SK-N-SH (cell line): ENCODE results near the gene KMO. TPM values are rescaled to one million over a fixed set of nuclear protein-coding genes. Genes with fewer than 3 reads are reported as not detected.

Source experiments
- CTCF ChIA-PET: fragments of 300-600, 350-600 bp; formaldehyde crosslinking; extraction: SDS; loops from one replicate; lab custom pipeline; 2021; lab: Yijun Ruan, JAX
- POLR2A ChIA-PET: fragments of 350-600 bp; sonication (Branson Sonifier 250); formaldehyde crosslinking; extraction: SDS; loops from one replicate; lab custom pipeline; 2020; ENCODE audit warnings: antibody characterized with exemption, inconsistent platforms; lab: Yijun Ruan, JAX
- DNase-seq: peaks from one replicate; pipeline ENCODE4 v3.0.0; 2012
- H2AFZ ChIP-seq: fragments of 200-600 bp; sonication (generic); 2 replicates; pipeline ENCODE4 v1.8.1; 2016; ENCODE audit warnings: antibody characterized with exemption, mild to moderate bottlenecking, low read depth
- H3F3A ChIP-seq: fragments of 200-600 bp; sonication (generic); replicated peaks from 2 replicates; pipeline ENCODE3; 2016; ENCODE audit warnings: antibody characterized with exemption, mild to moderate bottlenecking; ENCODE audit not compliant: insufficient read depth
- H3K27ac ChIP-seq, 2 experiments: fragments of 200-500 bp in 1 of 2; fragments of 200-600 bp in 1 of 2; sonication (Bioruptor generic) in 1 of 2; sonication (generic), shearing (Covaris generic) in 1 of 2; 2 replicates each; pipeline versions ENCODE4 v1.5.1 to v1.6.1; 2014 to 2016; ENCODE audit warnings: low read depth in 2 of 2, inconsistent platforms in 1 of 2, low read length in 1 of 2, mild to moderate bottlenecking in 1 of 2, mixed read lengths in 1 of 2
- H3K27me3 ChIP-seq: fragments of 200-600 bp; sonication (generic), shearing (Covaris generic); 2 replicates; pipeline ENCODE4 v1.6.1; 2016; ENCODE audit warnings: mixed run types; ENCODE audit not compliant: insufficient read depth
- H3K36me3 ChIP-seq, 2 experiments: fragments of 200-500 bp in 1 of 2; fragments of 200-600 bp in 1 of 2; sonication (Bioruptor generic) in 1 of 2; sonication (generic) in 1 of 2; replicated peaks in 1 of 2; 2 replicates each; pipeline versions ENCODE3 to v1.5.1; 2014 to 2016; ENCODE audit warnings: low read length in 1 of 2, mild to moderate bottlenecking in 1 of 2; ENCODE audit not compliant: insufficient read depth in 2 of 2, control insufficient read depth in 1 of 2
- H3K4me1 ChIP-seq, 2 experiments: fragments of 200-500 bp in 1 of 2; fragments of 200-600 bp in 1 of 2; sonication (Bioruptor generic) in 1 of 2; sonication (generic), shearing (Covaris generic) in 1 of 2; 2 replicates each; pipeline versions ENCODE4 v1.5.1 to v1.6.1; 2014 to 2016; ENCODE audit warnings: low read depth in 1 of 2, low read length in 1 of 2, mixed run types in 1 of 2; ENCODE audit not compliant: insufficient read depth in 2 of 2, control insufficient read depth in 1 of 2
- H3K4me2 ChIP-seq: fragments of 200-600 bp; sonication (generic), shearing (Covaris generic); 2 replicates; pipeline ENCODE4 v1.6.1; 2017; ENCODE audit warnings: mixed run types
- H3K4me3 ChIP-seq, 2 experiments: fragments of 200-500 bp in 1 of 2; fragments of 200-600 bp in 1 of 2; sonication (Bioruptor generic) in 1 of 2; sonication (generic), shearing (Covaris generic) in 1 of 2; 2 replicates each; pipeline versions ENCODE4 v1.5.1 to v1.8.1; 2014 to 2016; ENCODE audit warnings: low read depth in 2 of 2, inconsistent platforms in 1 of 2, low read length in 1 of 2, mild to moderate bottlenecking in 1 of 2, mixed read lengths in 1 of 2, moderate library complexity in 1 of 2
- H3K79me2 ChIP-seq: fragments of 200-600 bp; sonication (generic); 2 replicates; pipeline ENCODE4 v1.8.1; 2017; ENCODE audit warnings: mild to moderate bottlenecking; ENCODE audit not compliant: insufficient read depth
- H3K9ac ChIP-seq: fragments of 200-600 bp; sonication (generic); 2 replicates; pipeline ENCODE4 v1.6.1; 2017; ENCODE audit warnings: mixed run types
- H3K9me2 ChIP-seq: fragments of 200-600 bp; sonication (generic); 2 replicates; pipeline ENCODE4 v1.6.1; 2017; ENCODE audit warnings: mixed run types
- H3K9me3 ChIP-seq: fragments of 200-600 bp; sonication (generic); 2 replicates; pipeline ENCODE4 v1.6.1; 2017; ENCODE audit warnings: mixed run types, mild to moderate bottlenecking, moderate library complexity
- H4K20me1 ChIP-seq: fragments of 200-600 bp; sonication (generic); 2 replicates; pipeline ENCODE4 v1.6.1; 2017; ENCODE audit warnings: mild to moderate bottlenecking, mixed run types; ENCODE audit not compliant: insufficient read depth
- CHD2 ChIP-seq: fragments of 150-350 bp; IDR thresholded peaks from 2 replicates; pipeline ENCODE4 v1.6.1; 2018; ENCODE audit warnings: low read length; ENCODE audit not compliant: partially characterized antibody
- EZH2phosphoT487 ChIP-seq: fragments of 200-600 bp; sonication (generic); IDR thresholded peaks from 2 replicates; pipeline ENCODE4 v1.6.1; 2017; ENCODE audit warnings: low read depth, mixed run types, mild to moderate bottlenecking, antibody characterized with exemption, moderate library complexity, borderline replicate concordance
- FOXM1 ChIP-seq: IDR thresholded peaks from 2 replicates; pipeline ENCODE4 v1.4.0; 2012; ENCODE audit warnings: low read depth, mild to moderate bottlenecking
- NFIC ChIP-seq: IDR thresholded peaks from 2 replicates; pipeline ENCODE4 v1.4.0; 2012; ENCODE audit warnings: borderline replicate concordance
- NRF1 ChIP-seq: IDR thresholded peaks from 2 replicates; pipeline ENCODE4 v1.6.1; 2012; ENCODE audit warnings: low read depth, mild to moderate bottlenecking, low read length
- POLR2AphosphoS5 ChIP-seq: IDR thresholded peaks from 2 replicates; pipeline ENCODE4 v1.6.1; 2012; ENCODE audit warnings: low read depth, low read length
- RFX5 ChIP-seq: IDR thresholded peaks from 2 replicates; pipeline ENCODE4 v1.6.1; 2012; ENCODE audit warnings: mild to moderate bottlenecking, improper control_type of control experiment, low read length
- RXRA ChIP-seq: IDR thresholded peaks from 2 replicates; pipeline ENCODE4 v1.4.0; 2012; ENCODE audit warnings: low read depth, mild to moderate bottlenecking, borderline replicate concordance
- SIN3A ChIP-seq: IDR thresholded peaks from 2 replicates; pipeline ENCODE4 v1.6.1; 2012; ENCODE audit warnings: low read depth, mild to moderate bottlenecking, low read length, moderate library complexity, borderline replicate concordance
- TAF1 ChIP-seq: IDR thresholded peaks from 2 replicates; pipeline ENCODE4 v1.6.1; 2012; ENCODE audit warnings: low read depth, mild to moderate bottlenecking, low read length, moderate library complexity, borderline replicate concordance
- YY1 ChIP-seq: IDR thresholded peaks from 2 replicates; pipeline ENCODE4 v1.4.0; 2012; ENCODE audit warnings: low read depth, mild to moderate bottlenecking
- WGBS: methylation state at CpG from one replicate; pipeline ENCODE4 v1.1.6; 2017; ENCODE audit warnings: low lambda C conversion rate; 5-methylcytosine and 5-hydroxymethylcytosine counted together
- polyA plus RNA-seq, 3 experiments: library from polyadenylated mRNA; depleted of rRNA; stranded (reverse); fragments of >200 nt; gene quantifications; 2 replicates each; pipeline ENCODE4 v1.2.3, GENCODE V29; 2012
- TF ChIP-seq, protein P1 (sequence below): fragments of 200-600 bp; sonication (generic); IDR thresholded peaks from 2 replicates; pipeline ENCODE4 v1.6.1; 2017; ENCODE audit warnings: antibody characterized with exemption, mild to moderate bottlenecking, moderate library complexity
- TF ChIP-seq, protein P2 (sequence below): IDR thresholded peaks from 2 replicates; pipeline ENCODE4 v1.4.0; 2012; ENCODE audit warnings: low read depth, borderline replicate concordance
- TF ChIP-seq, protein P3 (sequence below): fragments of 150-350 bp; IDR thresholded peaks from 2 replicates; pipeline ENCODE4 v1.6.1; 2016; ENCODE audit warnings: mild to moderate bottlenecking, low read depth, low read length
- TF ChIP-seq, protein P4 (sequence below): IDR thresholded peaks from 2 replicates; pipeline ENCODE4 v1.6.1; 2012; ENCODE audit warnings: mild to moderate bottlenecking, low read depth, low read length, moderate library complexity
- TF ChIP-seq, protein P5 (sequence below): IDR thresholded peaks from 2 replicates; pipeline ENCODE4; 2012

KMO gene
- polyA plus RNA-seq, 1 of the 3 experiments (the other 2 are of a cell fraction): not detected

DNA sequence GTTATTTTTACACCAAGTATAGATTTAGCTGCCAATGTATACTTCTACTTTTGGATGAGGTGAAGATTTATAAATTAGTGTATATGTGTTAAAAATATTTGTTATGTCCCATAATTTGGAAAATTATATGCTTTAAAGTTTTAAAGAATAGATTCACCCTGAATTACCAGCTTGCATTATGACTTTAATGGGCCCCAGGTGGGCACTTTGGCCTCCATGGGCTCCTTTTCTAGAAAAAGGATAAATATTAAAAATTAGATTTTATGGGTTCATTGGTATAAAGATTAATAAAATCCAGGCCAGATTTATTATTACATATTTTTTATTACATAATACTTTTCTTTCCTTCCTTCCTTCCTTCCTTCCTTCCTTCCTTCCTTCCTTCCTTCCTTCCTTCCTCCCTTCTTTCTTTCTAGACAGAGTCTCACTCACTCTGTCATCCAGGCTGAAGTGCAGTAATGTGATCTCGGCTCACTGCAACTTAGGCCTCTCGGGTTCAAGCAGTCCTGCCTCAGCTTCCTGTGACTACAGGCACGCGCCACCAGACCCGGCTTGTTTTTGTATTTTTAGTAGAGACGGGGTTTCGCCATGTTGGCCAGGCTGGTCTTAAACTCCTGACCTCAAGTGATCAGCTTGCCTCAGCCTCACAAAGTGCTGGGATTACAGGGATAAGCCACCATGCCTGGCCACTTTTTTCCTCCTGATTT, 21.9 kb downstream of the KMO start:
- CTCF ChIA-PET: interaction anchor here (0.8 kb wide), 1 partner anchor 15 kb away, joined by 3 read pairs; no protein-coding TSS in a partner anchor
- no peak overlapping the region for H3K9ac ChIP-seq
- no peaks in the 10 kb centered on the region for H3K4me1 ChIP-seq
- H3K4me2 ChIP-seq: no peak overlapping the region
- no peaks in the 10 kb centered on the region for H3K9me2 ChIP-seq
- H2AFZ ChIP-seq: no peak overlapping the region
- no peak overlapping the region for H3K27ac ChIP-seq
- TF ChIP-seq, protein P1, sequence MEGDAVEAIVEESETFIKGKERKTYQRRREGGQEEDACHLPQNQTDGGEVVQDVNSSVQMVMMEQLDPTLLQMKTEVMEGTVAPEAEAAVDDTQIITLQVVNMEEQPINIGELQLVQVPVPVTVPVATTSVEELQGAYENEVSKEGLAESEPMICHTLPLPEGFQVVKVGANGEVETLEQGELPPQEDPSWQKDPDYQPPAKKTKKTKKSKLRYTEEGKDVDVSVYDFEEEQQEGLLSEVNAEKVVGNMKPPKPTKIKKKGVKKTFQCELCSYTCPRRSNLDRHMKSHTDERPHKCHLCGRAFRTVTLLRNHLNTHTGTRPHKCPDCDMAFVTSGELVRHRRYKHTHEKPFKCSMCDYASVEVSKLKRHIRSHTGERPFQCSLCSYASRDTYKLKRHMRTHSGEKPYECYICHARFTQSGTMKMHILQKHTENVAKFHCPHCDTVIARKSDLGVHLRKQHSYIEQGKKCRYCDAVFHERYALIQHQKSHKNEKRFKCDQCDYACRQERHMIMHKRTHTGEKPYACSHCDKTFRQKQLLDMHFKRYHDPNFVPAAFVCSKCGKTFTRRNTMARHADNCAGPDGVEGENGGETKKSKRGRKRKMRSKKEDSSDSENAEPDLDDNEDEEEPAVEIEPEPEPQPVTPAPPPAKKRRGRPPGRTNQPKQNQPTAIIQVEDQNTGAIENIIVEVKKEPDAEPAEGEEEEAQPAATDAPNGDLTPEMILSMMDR: no peak
- TF ChIP-seq POLR2AphosphoS5: no peak
- TF ChIP-seq, protein P2, sequence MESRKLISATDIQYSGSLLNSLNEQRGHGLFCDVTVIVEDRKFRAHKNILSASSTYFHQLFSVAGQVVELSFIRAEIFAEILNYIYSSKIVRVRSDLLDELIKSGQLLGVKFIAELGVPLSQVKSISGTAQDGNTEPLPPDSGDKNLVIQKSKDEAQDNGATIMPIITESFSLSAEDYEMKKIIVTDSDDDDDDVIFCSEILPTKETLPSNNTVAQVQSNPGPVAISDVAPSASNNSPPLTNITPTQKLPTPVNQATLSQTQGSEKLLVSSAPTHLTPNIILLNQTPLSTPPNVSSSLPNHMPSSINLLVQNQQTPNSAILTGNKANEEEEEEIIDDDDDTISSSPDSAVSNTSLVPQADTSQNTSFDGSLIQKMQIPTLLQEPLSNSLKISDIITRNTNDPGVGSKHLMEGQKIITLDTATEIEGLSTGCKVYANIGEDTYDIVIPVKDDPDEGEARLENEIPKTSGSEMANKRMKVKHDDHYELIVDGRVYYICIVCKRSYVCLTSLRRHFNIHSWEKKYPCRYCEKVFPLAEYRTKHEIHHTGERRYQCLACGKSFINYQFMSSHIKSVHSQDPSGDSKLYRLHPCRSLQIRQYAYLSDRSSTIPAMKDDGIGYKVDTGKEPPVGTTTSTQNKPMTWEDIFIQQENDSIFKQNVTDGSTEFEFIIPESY: no peak
- TF ChIP-seq, protein P3, sequence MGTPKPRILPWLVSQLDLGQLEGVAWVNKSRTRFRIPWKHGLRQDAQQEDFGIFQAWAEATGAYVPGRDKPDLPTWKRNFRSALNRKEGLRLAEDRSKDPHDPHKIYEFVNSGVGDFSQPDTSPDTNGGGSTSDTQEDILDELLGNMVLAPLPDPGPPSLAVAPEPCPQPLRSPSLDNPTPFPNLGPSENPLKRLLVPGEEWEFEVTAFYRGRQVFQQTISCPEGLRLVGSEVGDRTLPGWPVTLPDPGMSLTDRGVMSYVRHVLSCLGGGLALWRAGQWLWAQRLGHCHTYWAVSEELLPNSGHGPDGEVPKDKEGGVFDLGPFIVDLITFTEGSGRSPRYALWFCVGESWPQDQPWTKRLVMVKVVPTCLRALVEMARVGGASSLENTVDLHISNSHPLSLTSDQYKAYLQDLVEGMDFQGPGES: no peak
- no peak for TF ChIP-seq CHD2
- no peak for TF ChIP-seq SIN3A
- no peak for TF ChIP-seq YY1
- TF ChIP-seq, protein P4, sequence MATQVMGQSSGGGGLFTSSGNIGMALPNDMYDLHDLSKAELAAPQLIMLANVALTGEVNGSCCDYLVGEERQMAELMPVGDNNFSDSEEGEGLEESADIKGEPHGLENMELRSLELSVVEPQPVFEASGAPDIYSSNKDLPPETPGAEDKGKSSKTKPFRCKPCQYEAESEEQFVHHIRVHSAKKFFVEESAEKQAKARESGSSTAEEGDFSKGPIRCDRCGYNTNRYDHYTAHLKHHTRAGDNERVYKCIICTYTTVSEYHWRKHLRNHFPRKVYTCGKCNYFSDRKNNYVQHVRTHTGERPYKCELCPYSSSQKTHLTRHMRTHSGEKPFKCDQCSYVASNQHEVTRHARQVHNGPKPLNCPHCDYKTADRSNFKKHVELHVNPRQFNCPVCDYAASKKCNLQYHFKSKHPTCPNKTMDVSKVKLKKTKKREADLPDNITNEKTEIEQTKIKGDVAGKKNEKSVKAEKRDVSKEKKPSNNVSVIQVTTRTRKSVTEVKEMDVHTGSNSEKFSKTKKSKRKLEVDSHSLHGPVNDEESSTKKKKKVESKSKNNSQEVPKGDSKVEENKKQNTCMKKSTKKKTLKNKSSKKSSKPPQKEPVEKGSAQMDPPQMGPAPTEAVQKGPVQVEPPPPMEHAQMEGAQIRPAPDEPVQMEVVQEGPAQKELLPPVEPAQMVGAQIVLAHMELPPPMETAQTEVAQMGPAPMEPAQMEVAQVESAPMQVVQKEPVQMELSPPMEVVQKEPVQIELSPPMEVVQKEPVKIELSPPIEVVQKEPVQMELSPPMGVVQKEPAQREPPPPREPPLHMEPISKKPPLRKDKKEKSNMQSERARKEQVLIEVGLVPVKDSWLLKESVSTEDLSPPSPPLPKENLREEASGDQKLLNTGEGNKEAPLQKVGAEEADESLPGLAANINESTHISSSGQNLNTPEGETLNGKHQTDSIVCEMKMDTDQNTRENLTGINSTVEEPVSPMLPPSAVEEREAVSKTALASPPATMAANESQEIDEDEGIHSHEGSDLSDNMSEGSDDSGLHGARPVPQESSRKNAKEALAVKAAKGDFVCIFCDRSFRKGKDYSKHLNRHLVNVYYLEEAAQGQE: no peak
- TF ChIP-seq RXRA: no peak
- no peak for TF ChIP-seq TAF1
- TF ChIP-seq RFX5: no peak
- TF ChIP-seq, protein P5, sequence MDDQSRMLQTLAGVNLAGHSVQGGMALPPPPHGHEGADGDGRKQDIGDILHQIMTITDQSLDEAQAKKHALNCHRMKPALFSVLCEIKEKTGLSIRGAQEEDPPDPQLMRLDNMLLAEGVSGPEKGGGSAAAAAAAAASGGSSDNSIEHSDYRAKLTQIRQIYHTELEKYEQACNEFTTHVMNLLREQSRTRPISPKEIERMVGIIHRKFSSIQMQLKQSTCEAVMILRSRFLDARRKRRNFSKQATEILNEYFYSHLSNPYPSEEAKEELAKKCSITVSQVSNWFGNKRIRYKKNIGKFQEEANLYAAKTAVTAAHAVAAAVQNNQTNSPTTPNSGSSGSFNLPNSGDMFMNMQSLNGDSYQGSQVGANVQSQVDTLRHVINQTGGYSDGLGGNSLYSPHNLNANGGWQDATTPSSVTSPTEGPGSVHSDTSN: no peak
- TF ChIP-seq EZH2phosphoT487: no peak
- no peak for TF ChIP-seq FOXM1
- no peak for TF ChIP-seq NFIC
- no peak for TF ChIP-seq NRF1
- TF ChIP-seq, all 33 proteins: peak for 0
- no peak for DNase-seq
- Histone ChIP-seq H3F3A (no peaks in the 10 kb centered on the region), H3K79me2 (no peaks in the 10 kb centered on the region), H4K20me1 (no peaks in the 10 kb centered on the region), H3K4me3 (no peak overlapping the region), H3K27me3 (no peaks in the 10 kb centered on the region), H3K36me3 (no peaks in the 10 kb centered on the region), H3K9me3 (no peaks in the 10 kb centered on the region)
- 87% methylated on average over 7 of the region's 7 CpGs for WGBS
- POLR2A ChIA-PET: no interaction called here
